SK-N-SH treated with all-trans-retinoic acid at 6 μM for 48 hours (cell line): ENCODE results near the gene TEX14.

Experiments
- ATAC-seq: fragments of 200-7000 bp; cut with Tn5 transposase; 3 replicates; pipeline ENCODE4 v1.9.1; 2020; ENCODE audit warnings: mild to moderate bottlenecking, moderate library complexity
- ARNTL ChIP-seq: fragments of 450-650 bp; formaldehyde crosslinking; IDR thresholded peaks from 2 replicates; pipeline ENCODE4 v1.5.0; 2020; ENCODE audit warnings: low read depth, mild to moderate bottlenecking, moderate library complexity, borderline replicate concordance
- BACH2 ChIP-seq: fragments of 250-450 bp; sonication (Bioruptor Pico); IDR thresholded peaks from 2 replicates; pipeline ENCODE4 v1.9.0; 2021; ENCODE audit warnings: mild to moderate bottlenecking, borderline replicate concordance
- CSDC2 ChIP-seq: fragments of 250-450 bp; sonication (Bioruptor Pico); IDR thresholded peaks from 2 replicates; pipeline ENCODE4 v1.5.0; 2020; ENCODE audit warnings: mild to moderate bottlenecking, moderate library complexity
- ESRRG ChIP-seq: fragments of 250-450 bp; sonication (Bioruptor Pico); IDR thresholded peaks from 2 replicates; pipeline ENCODE4 v1.6.1; 2021; ENCODE audit warnings: mild to moderate bottlenecking
- GLIS3 ChIP-seq: fragments of 250-450 bp; sonication (Bioruptor Pico); IDR thresholded peaks from 2 replicates; pipeline ENCODE4 v1.5.0; 2020; ENCODE audit warnings: mild to moderate bottlenecking, moderate library complexity
- ISL1 ChIP-seq: fragments of 250-450 bp; sonication (Bioruptor Pico); IDR thresholded peaks from 2 replicates; pipeline ENCODE4 v2.1.2; 2022; ENCODE audit warnings: mild to moderate bottlenecking, moderate library complexity
- OSR1 ChIP-seq: fragments of 250-450 bp; sonication (Bioruptor Pico); IDR thresholded peaks from 2 replicates; pipeline ENCODE4 v1.8.0; 2022; ENCODE audit warnings: moderate library complexity, mild to moderate bottlenecking, inconsistent platforms
- PPARA ChIP-seq: fragments of 250-450 bp; sonication (Bioruptor Pico); IDR thresholded peaks from 2 replicates; pipeline ENCODE4 v1.5.0; 2020; ENCODE audit warnings: mild to moderate bottlenecking, borderline replicate concordance
- RARB ChIP-seq: fragments of 250-450 bp; sonication (Bioruptor Pico); IDR thresholded peaks from 2 replicates; pipeline ENCODE4 v1.8.0; 2021; ENCODE audit warnings: mild to moderate bottlenecking, moderate library complexity
- SNAI2 ChIP-seq: fragments of 250-450 bp; sonication (Bioruptor Pico); IDR thresholded peaks from 2 replicates; pipeline ENCODE4 v1.5.0; 2020; ENCODE audit warnings: mild to moderate bottlenecking, moderate library complexity
- TCF4 ChIP-seq: fragments of 250-450 bp; sonication (Bioruptor Pico); IDR thresholded peaks from 2 replicates; pipeline ENCODE4 v1.8.0; 2021; ENCODE audit warnings: mild to moderate bottlenecking, moderate library complexity, borderline replicate concordance
- TOX ChIP-seq: fragments of 250-450 bp; sonication (Bioruptor Pico); IDR thresholded peaks from 2 replicates; pipeline ENCODE4 v1.8.0; 2021; ENCODE audit warnings: mild to moderate bottlenecking, moderate library complexity, borderline replicate concordance
- ZC3H10 ChIP-seq: fragments of 250-450 bp; sonication (Bioruptor Pico); IDR thresholded peaks from 2 replicates; pipeline ENCODE4 v1.5.1; 2021; ENCODE audit warnings: mild to moderate bottlenecking, moderate library complexity
- ZFP3 ChIP-seq: fragments of 250-450 bp; sonication (Bioruptor Pico); IDR thresholded peaks from 2 replicates; pipeline ENCODE4 v1.5.0; 2020; ENCODE audit warnings: mild to moderate bottlenecking, moderate library complexity
- ZFP30 ChIP-seq: fragments of 450-650 bp; formaldehyde crosslinking; IDR thresholded peaks from 2 replicates; pipeline ENCODE4 v1.5.0; 2022; ENCODE audit warnings: mild to moderate bottlenecking, moderate library complexity
- ZNF565 ChIP-seq: fragments of 450-650 bp; formaldehyde crosslinking; conservative IDR thresholded peaks from 2 replicates; pipeline ENCODE4 v1.5.0; 2020; ENCODE audit warnings: low read depth, mild to moderate bottlenecking, moderate library complexity
- ZNF70 ChIP-seq: fragments of 450-650 bp; formaldehyde crosslinking; IDR thresholded peaks from 2 replicates; pipeline ENCODE4 v1.5.0; 2020; ENCODE audit warnings: mild to moderate bottlenecking, moderate library complexity
- ZNF8 ChIP-seq: fragments of 450-650 bp; formaldehyde crosslinking; IDR thresholded peaks from 2 replicates; pipeline ENCODE4 v1.5.0; 2020; ENCODE audit warnings: mild to moderate bottlenecking, moderate library complexity
- TF ChIP-seq, protein P1 (sequence below): fragments of 250-450 bp; sonication (Bioruptor Pico); IDR thresholded peaks from 2 replicates; pipeline ENCODE4 v1.8.0; 2021; ENCODE audit warnings: low read depth, mild to moderate bottlenecking, moderate library complexity, borderline replicate concordance
- TF ChIP-seq, protein P2 (sequence below): fragments of 250-450 bp; sonication (Bioruptor Pico); IDR thresholded peaks from 2 replicates; pipeline ENCODE4 v1.5.0; 2020; ENCODE audit warnings: mild to moderate bottlenecking, moderate library complexity
- TF ChIP-seq, protein P3 (sequence below): fragments of 250-450 bp; sonication (Bioruptor Pico); IDR thresholded peaks from 2 replicates; pipeline ENCODE4 v1.8.0; 2020; ENCODE audit warnings: mild to moderate bottlenecking, moderate library complexity, borderline replicate concordance

TEX14 gene

DNA sequence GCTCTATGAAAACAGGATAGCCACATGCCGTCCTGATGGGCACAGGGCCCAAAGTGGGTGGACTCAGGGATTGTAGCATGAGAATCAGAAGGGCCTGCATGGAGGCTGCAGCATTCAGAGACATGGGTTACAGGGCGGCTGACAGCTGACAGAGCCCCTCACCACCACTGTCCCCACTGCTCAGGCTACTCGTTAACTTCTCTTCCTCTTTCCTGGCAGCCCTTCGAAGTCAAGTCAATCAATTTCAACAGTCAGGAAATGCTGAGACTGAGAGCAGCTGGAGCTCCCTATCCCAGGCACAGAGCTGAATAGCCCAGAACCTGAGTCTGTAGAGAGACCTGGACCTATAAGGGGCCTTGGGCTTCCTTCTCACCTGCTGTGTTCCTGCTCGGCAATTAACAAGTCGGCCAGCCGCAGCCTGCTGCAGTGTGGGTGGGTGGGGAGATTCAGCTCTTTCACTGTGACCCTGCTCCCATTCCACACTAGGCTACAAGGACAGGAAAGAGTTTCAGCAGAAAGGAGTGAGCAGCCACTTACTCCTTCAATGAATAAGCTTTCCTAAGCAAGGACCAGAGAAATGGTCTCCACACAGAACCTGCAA, 76.9 kb downstream of the TEX14 start:
- ATAC-seq: no peak
- TF ChIP-seq ESRRG: no peak
- TF ChIP-seq SNAI2: no peak
- TF ChIP-seq RARB: no peak

DNA sequence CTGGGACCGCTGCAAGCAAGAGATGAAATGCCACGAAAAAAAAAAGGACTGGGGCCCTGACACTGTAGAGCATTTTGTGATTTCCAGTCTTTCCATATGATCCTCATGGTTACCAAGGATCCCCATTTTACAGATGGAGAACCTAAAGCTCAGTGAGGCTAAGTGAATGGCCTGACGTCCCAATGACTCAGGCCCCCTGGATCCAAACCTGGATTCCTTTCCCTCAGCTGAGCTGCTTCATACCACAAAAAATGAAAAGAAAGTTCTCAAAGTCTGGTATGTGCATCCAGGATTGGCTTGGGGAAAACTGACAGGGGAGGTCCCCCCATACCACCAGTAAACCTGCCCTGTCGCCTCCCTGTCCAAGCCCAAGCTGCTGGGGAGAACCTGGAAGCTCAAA, 80.5 kb downstream of the TEX14 start:
- TF ChIP-seq PPARA (no peak), ZNF565 (CRISPR knock-in tag) (no peak), ZC3H10 (CRISPR knock-in tag) (no peak), CSDC2 (CRISPR knock-in tag) (no peak), TCF4 (CRISPR knock-in tag) (no peak), ISL1 (no peak), BACH2 (no peak), ZFP3 (no peak), TOX (CRISPR knock-in tag) (no peak)
- no peak for ATAC-seq

DNA sequence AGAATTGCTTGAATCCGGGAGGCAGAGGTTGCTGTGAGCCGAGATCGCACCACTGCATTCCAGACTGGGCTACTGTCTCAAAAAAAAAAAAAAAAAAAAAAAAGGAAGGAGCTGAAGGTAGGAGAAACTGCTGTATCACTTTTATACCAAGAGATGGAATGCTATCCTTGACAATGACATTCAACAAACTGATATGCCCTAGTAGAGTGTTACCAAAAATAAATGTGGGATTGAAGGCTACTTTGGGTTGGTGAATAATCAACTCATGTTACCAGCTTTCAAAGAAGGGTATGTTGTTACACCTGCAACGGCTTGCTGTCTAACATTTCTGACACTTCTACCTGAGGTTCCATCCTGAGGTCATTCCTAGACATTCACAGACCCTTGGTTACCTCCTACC, 84.9 kb downstream of the TEX14 start:
- no peak for ATAC-seq
- TF ChIP-seq RARB: no peak
- TF ChIP-seq, protein P1, sequence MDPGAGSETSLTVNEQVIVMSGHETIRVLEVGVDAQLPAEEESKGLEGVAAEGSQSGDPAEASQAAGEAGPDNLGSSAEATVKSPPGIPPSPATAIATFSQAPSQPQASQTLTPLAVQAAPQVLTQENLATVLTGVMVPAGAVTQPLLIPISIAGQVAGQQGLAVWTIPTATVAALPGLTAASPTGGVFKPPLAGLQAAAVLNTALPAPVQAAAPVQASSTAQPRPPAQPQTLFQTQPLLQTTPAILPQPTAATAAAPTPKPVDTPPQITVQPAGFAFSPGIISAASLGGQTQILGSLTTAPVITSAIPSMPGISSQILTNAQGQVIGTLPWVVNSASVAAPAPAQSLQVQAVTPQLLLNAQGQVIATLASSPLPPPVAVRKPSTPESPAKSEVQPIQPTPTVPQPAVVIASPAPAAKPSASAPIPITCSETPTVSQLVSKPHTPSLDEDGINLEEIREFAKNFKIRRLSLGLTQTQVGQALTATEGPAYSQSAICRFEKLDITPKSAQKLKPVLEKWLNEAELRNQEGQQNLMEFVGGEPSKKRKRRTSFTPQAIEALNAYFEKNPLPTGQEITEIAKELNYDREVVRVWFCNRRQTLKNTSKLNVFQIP (CRISPR knock-in tag): no peak
- no peak for TF ChIP-seq ZFP30 (CRISPR knock-in tag)
- TF ChIP-seq, protein P2, sequence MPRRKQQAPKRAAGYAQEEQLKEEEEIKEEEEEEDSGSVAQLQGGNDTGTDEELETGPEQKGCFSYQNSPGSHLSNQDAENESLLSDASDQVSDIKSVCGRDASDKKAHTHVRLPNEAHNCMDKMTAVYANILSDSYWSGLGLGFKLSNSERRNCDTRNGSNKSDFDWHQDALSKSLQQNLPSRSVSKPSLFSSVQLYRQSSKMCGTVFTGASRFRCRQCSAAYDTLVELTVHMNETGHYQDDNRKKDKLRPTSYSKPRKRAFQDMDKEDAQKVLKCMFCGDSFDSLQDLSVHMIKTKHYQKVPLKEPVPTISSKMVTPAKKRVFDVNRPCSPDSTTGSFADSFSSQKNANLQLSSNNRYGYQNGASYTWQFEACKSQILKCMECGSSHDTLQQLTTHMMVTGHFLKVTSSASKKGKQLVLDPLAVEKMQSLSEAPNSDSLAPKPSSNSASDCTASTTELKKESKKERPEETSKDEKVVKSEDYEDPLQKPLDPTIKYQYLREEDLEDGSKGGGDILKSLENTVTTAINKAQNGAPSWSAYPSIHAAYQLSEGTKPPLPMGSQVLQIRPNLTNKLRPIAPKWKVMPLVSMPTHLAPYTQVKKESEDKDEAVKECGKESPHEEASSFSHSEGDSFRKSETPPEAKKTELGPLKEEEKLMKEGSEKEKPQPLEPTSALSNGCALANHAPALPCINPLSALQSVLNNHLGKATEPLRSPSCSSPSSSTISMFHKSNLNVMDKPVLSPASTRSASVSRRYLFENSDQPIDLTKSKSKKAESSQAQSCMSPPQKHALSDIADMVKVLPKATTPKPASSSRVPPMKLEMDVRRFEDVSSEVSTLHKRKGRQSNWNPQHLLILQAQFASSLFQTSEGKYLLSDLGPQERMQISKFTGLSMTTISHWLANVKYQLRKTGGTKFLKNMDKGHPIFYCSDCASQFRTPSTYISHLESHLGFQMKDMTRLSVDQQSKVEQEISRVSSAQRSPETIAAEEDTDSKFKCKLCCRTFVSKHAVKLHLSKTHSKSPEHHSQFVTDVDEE (CRISPR knock-in tag): no peak
- no peak for TF ChIP-seq TOX (CRISPR knock-in tag)
- TF ChIP-seq, protein P3, sequence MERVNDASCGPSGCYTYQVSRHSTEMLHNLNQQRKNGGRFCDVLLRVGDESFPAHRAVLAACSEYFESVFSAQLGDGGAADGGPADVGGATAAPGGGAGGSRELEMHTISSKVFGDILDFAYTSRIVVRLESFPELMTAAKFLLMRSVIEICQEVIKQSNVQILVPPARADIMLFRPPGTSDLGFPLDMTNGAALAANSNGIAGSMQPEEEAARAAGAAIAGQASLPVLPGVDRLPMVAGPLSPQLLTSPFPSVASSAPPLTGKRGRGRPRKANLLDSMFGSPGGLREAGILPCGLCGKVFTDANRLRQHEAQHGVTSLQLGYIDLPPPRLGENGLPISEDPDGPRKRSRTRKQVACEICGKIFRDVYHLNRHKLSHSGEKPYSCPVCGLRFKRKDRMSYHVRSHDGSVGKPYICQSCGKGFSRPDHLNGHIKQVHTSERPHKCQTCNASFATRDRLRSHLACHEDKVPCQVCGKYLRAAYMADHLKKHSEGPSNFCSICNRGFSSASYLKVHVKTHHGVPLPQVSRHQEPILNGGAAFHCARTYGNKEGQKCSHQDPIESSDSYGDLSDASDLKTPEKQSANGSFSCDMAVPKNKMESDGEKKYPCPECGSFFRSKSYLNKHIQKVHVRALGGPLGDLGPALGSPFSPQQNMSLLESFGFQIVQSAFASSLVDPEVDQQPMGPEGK (CRISPR knock-in tag): no peak
- TF ChIP-seq ZNF8: no peak
- no peak for TF ChIP-seq ZFP3
- no peak for TF ChIP-seq SNAI2
- TF ChIP-seq GLIS3 (CRISPR knock-in tag): no peak
- TF ChIP-seq ZC3H10 (CRISPR knock-in tag): no peak
- TF ChIP-seq TCF4 (CRISPR knock-in tag): no peak
- no peak for TF ChIP-seq OSR1 (CRISPR knock-in tag)
- TF ChIP-seq ZNF565 (CRISPR knock-in tag): no peak
- TF ChIP-seq, all 23 proteins: peak for 0

DNA sequence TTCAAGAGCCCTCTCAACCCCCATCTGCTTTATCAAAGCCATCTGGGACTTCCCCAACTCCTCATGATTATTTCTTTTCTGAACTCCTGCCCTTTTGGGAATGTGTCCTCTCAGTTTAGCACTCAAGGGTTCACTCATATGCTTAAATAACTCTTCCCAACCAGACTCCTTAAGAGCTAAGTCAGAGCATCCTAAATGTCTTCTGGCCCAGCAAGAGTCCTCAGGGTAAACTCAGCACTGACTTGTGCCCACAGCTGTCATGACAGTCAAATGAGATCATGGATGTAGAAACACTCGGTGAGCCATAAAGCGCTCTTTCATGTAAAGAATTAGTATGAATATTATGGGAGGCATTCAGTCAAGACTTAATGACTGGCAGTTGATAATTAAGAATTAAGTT, 85.9 kb downstream of the TEX14 start:
- ATAC-seq: no peak
- no peak for TF ChIP-seq ARNTL (CRISPR knock-in tag)
- TF ChIP-seq ESRRG: no peak
- no peak for TF ChIP-seq GLIS3 (CRISPR knock-in tag)
- no peak for TF ChIP-seq ISL1
- no peak for TF ChIP-seq OSR1 (CRISPR knock-in tag)
- TF ChIP-seq, protein P3 (CRISPR knock-in tag): no peak
- no peak for TF ChIP-seq ZNF70 (CRISPR knock-in tag)
- TF ChIP-seq ZNF8: no peak
- TF ChIP-seq BACH2: no peak
- TF ChIP-seq, protein P2 (CRISPR knock-in tag): no peak
- TF ChIP-seq RARB: no peak
- no peak for TF ChIP-seq ZC3H10 (CRISPR knock-in tag)
- TF ChIP-seq, protein P1 (CRISPR knock-in tag): no peak
- TF ChIP-seq PPARA: no peak
- TF ChIP-seq ZFP3: no peak
